ENCODE measurements around the gene SUMF1.

- TF ChIP-seq CTCF (IDR thresholded peaks at IDR 0.05) (no peak), POLR2A (IDR thresholded peaks at IDR 0.05) (no peak)
Measured at GRCh38 chr3:4429648-4430350, 37.3 kb downstream of the SUMF1 start.
